HG02981 (cell line): ENCODE data around the gene ADSS1.

Experiments used
- ATAC-seq: cut with Tn5 transposase; IDR thresholded peaks from one replicate; pipeline ENCODE4 v1.9.1; 2021; ENCODE audit warnings: mild to moderate bottlenecking, moderate library complexity; ENCODE audit not compliant: unreplicated experiment

ADSS1 gene

DNA sequence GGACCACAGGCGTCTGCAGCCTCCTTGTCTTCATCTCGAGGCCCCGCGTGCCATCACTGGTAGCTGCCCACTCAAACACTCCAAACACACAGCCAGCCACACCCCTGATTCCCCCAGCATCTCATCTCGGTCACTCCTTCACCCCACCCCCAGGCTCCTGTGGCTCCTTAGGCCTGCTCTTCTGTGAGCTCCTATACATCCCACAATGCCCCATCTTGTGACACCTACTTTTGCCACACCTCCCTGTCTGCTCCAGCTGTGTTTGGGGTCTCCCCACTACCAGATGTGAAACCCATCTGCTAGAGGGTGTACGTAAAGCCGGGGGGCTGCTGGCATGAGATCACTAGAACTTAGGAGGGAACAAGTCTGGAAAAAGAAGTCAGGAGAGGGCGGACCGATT lies 67.4 kb downstream of the ADSS1 start:
- no peak for ATAC-seq

DNA sequence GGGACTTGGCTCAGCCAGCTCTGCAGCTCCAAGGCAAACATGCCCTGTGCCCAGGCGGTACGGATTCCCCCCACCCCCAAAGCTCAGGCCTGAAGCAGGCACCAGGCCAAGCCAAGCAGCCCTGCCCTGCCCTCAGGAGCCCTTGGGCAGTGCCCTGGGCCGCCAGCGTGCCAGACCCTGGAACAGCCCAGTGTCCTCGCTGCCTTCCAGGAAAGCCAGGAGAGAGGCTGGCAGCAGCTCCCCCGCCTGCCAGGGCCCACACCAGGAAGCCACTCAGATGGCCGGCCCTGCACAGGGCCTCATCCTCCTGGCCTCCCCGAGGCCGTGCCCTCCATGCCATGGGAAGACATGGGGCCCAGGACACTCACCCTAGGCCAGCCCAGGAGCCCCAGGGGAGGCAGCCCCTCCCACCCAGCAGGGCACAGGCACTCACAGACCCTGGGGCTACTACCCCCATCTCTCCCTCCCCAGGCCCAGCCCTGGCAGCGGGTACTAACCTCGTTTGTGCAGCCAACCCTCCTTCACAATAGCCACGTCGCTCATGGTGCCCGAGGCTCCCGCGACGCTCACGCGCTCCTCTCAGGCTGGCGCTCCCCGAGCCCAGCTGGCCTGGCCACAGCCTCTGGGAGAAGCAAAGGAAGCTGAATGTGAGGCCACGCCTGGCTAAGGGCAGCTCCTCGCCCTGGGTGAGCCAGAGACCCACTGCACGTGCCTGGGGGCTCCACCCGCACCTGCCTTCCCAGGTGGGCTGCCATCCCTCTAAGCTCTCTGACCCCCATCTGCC lies 68.3 kb downstream of the ADSS1 start:
- ATAC-seq, result no peak

DNA sequence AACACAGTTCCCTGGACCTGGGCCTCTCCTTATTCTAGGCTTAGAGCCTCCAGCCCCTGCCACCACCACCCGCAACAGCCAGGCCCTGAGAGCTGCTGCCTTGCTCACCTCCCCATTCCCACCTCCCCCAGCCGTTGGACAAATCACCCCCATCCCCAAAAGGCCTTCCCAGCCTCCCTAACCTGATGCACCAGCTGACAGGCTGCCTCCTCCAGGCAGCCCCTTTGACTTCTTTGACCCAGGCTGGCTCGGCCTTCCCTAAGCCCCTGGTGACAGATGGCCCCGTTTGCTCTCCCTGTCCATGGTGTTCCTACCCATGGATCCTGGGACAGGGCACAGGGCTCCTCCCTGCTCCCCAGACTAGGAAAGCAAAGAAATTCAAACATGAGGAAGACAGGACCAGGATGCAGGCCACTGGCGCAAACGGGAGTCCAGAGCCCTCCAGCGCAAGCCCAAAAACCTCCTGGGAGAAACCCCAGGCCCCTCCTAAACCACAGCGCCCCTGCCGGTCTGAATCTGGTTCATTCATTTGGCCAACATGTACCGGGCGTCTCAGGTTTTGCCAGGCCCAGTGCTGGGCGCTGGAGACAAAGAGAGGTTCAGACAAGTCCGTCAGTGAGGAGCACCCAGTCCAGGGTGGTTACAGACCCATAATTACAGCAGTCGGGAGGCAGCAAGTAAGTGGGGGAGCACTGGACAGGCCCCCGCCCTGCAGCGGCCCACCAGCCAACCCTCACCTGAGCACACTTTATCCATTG lies 69.1 kb downstream of the ADSS1 start:
- ATAC-seq, result no peak

DNA sequence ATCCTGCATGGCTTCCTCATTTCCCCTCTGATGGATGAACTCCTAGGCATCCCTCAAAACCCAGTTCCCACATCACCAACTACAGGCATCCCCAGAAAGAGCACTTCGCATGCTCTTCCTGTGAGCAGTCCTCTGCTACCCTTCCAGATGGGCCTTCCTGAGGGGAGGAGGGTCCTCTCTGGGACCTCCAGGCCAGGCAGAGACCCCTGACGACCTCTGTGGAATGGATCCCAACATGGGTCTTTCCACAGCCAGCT lies 69.6 kb downstream of the ADSS1 start:
- ATAC-seq, result no peak

DNA sequence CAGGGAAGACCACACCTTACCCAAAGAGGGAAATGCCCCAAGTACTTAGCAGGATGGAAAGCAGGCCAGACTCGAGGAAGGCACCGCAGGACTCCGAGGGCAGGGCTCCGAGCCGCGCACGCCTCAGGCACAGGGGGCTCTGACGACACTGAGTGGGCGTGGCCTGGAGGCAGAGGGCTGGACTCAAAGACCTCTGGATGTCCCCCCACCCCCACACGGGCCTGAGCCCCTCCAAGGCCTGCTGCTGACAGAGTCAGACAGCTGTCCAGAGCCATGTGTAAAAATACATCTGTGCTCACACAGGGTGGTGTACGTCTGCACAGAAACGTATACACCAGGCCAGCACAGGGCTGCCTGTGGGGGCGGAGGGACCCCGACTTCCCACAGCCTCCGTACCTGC lies 70.1 kb downstream of the ADSS1 start:
- no peak for ATAC-seq

DNA sequence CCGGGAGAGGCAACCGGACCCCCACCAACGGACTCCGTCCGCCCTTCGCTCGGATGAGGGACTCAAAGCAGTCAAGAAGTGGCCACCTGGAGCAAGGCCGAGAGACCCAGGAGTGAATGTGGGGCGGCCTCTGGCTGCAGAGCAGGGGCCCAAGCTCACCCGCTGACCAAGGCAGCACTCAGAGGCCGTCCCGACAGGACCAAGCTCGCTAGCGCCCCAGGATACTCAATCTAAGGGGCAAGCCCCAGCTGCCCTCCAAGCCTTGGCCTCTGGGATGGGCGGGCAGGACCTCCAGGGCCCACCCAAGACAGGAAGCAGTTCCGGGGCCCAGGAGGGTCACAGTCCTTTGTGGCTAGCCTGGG lies 70.6 kb downstream of the ADSS1 start:
- ATAC-seq, result no peak

GRCh38 chr14:104794993-104795780 lies 71.2 kb downstream of the ADSS1 start, which contains the start of gene AKT1:
AKT1 (minus strand) TSS chr14:104795748; CDS start chr14:104792643, 3,105 bp downstream.
- ATAC-seq, result peak; percentile 35

- ATAC-seq, result peak; percentile 42
These were observed 72.0 kb downstream of the ADSS1 start for GRCh38 chr14:104795781-104796686.

DNA sequence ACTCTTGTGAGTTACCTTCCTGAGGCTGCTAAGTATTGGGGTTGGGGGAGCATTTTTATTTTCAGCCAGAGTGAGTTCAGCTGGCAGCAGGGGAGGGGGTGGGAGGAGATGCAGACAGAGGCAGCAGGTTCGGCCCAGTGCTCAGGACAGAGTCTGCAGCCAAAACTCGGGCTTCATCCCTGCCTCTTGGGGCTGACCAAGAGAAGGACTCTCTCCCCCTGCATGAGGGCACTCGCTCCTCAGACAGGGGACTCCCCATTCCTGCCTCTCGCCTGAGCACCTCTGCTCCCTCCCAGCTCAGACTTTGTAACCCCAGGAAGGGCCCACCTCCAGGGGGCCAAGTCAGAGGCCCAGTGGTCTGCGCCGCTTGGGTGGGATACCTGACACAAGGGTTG lies 72.7 kb downstream of the ADSS1 start:
- ATAC-seq, result no peak
